ENCODE results near the gene TRAF1.

Gene TRAF1

GRCh38 chr9:120885958-120886357 lies 40.6 kb downstream of the TRAF1 start:
- no peak for DNase-seq

GRCh38 chr9:120885457-120885856 lies 41.1 kb downstream of the TRAF1 start:
- no peak for DNase-seq

- no peak for DNase-seq
Observed at GRCh38 chr9:120883608-120883996, 43.0 kb downstream of the TRAF1 start.

GRCh38 chr9:120882935-120883607 lies 43.5 kb downstream of the TRAF1 start:
- DNase-seq: peak; percentile 51

- no peak for DNase-seq
Observed at GRCh38 chr9:120879446-120879845, 47.1 kb downstream of the TRAF1 start.

- DNase-seq: no peak
Observed at GRCh38 chr9:120878188-120879130, 48.1 kb downstream of the TRAF1 start.

GRCh38 chr9:120877276-120878034 lies 49.1 kb downstream of the TRAF1 start:
- peak; percentile 48 for DNase-seq

- DNase-seq: no peak
Observed at GRCh38 chr9:120876842-120877240, 49.8 kb downstream of the TRAF1 start, which contains the start of gene PHF19. Gene PHF19, minus strand, starts transcription at chr9:120877188. Its CDS starts 2,447 bp downstream, at chr9:120874741.

GRCh38 chr9:120875954-120876841 lies 50.4 kb downstream of the TRAF1 start:
- DNase-seq: peak; percentile 91

- no peak for DNase-seq
Observed at GRCh38 chr9:120875643-120875953, 51.0 kb downstream of the TRAF1 start.

- DNase-seq: no peak
Observed at GRCh38 chr9:120875195-120875565, 51.4 kb downstream of the TRAF1 start.

- no peak for DNase-seq
Observed at GRCh38 chr9:120874226-120875194, 52.1 kb downstream of the TRAF1 start.

GRCh38 chr9:120873512-120873911 lies 53.1 kb downstream of the TRAF1 start:
- peak; percentile 41 for DNase-seq

- DNase-seq: no peak
Observed at GRCh38 chr9:120872791-120873502, 53.6 kb downstream of the TRAF1 start.

- DNase-seq: no peak
Observed at GRCh38 chr9:120870206-120870605, 56.4 kb downstream of the TRAF1 start.

GRCh38 chr9:120869726-120870125 lies 56.9 kb downstream of the TRAF1 start:
- DNase-seq: no peak

- DNase-seq: no peak
Observed at GRCh38 chr9:120869360-120869687, 57.3 kb downstream of the TRAF1 start.

GRCh38 chr9:120868676-120869359 lies 57.8 kb downstream of the TRAF1 start:
- DNase-seq: peak; percentile 97

GRCh38 chr9:120868339-120868675 lies 58.3 kb downstream of the TRAF1 start:
- no peak for DNase-seq

GRCh38 chr9:120867676-120868338 lies 58.8 kb downstream of the TRAF1 start:
- no peak for DNase-seq
